IPS-18c (cell line): ENCODE data around the gene INPP5D.
"Not testable (repeated sequence)": the region's sequence is repeated elsewhere in the genome, so short reads cannot be mapped to it uniquely, and the experiment has no call there.

ENCODE experiments used
- H3K4me3 ChIP-seq: 2 replicates; pipeline ENCODE4 v1.7.0; 2013; ENCODE audit warnings: low read depth, mild to moderate bottlenecking, low read length, moderate library complexity; ENCODE audit not compliant: insufficient read depth
- H3K9me3 ChIP-seq: one replicate; pipeline ENCODE4 v1.6.1; 2013; ENCODE audit warnings: mild to moderate bottlenecking, low read length, moderate library complexity; ENCODE audit not compliant: control insufficient read depth, insufficient read depth

Gene INPP5D

DNA sequence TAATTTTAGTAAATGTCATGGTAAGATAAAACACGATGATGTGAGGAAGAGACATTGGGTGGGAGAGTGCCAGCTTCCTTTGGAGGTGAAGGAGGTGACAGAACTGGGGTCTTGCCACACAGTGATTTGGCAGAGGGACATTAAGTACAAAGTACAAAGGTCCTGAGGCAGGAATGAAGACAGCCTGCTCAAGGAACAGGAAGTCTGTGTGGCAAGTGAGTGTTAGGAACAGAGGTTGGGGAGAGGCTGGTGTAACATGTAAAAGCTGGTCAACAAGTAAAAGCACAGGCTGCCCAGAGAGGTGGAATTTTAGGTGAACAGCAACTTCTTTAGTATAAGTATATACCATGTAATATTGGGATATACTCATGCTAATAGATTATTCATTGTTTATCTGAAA, 73.1 kb downstream of the INPP5D start:
- no peak overlapping the region for H3K4me3 ChIP-seq
- no peaks in the 10 kb centered on the region for H3K9me3 ChIP-seq

GRCh38 chr2:233135421-233135820, 75.3 kb downstream of the INPP5D start:
- H3K9me3 ChIP-seq: no peaks in the 10 kb centered on the region
- H3K4me3 ChIP-seq: no peak overlapping the region

GRCh38 chr2:233137040-233137439, 76.9 kb downstream of the INPP5D start:
- no peak overlapping the region for H3K4me3 ChIP-seq
- H3K9me3 ChIP-seq: no peaks in the 10 kb centered on the region

- H3K4me3 ChIP-seq: peak overlapping the region; percentile 28; the same call in 1 of the 2 replicates
These were observed 80.0 kb downstream of the INPP5D start for GRCh38 chr2:233140077-233140585.

GRCh38 chr2:233140978-233141377, 80.8 kb downstream of the INPP5D start:
- Histone ChIP-seq H3K9me3 (no peaks in the 10 kb centered on the region), H3K4me3 (no peak overlapping the region)

More at GRCh38 chr2:233140077-233140585, 80.0 kb downstream of the INPP5D start:
- H3K9me3 ChIP-seq: no peaks in the 10 kb centered on the region

GRCh38 chr2:233141901-233142300, 81.8 kb downstream of the INPP5D start:
- no peak overlapping the region for H3K4me3 ChIP-seq

DNA sequence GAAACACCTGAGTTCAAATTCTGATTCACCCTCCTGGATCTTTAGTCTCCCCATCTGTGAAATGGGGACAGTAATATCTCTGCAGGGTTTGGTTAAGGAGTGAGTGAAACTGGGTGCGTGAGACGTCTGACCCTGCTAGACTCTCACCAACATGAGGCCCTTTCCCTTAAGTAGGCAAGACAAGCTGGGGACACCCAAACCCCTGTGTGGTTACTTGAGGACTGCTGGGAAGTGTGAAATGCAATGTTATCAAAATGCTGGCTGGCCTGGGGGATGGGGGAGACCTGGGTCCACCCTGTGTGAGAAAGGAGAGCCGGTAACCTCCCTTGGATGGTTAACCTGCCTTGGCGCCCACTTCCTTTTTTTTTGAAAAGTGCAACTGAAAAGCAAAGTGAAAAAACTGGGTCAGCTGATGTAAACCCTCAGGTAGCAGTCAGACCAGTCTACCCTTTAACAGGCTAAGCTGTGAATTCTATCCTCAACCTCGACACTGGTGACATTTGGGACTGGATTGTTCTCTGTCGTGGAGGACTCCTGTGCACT, 82.3 kb downstream of the INPP5D start:
- Histone ChIP-seq H3K4me3 (no peak overlapping the region), H3K9me3 (no peaks in the 10 kb centered on the region)

More at GRCh38 chr2:233141901-233142300, 81.8 kb downstream of the INPP5D start:
- H3K9me3 ChIP-seq: no peaks in the 10 kb centered on the region

GRCh38 chr2:233143700-233144331, 83.7 kb downstream of the INPP5D start:
- no peak overlapping the region for H3K4me3 ChIP-seq
- H3K9me3 ChIP-seq: no peaks in the 10 kb centered on the region

GRCh38 chr2:233145726-233146125, 85.6 kb downstream of the INPP5D start:
- Histone ChIP-seq H3K9me3 (no peaks in the 10 kb centered on the region), H3K4me3 (no peak overlapping the region)

DNA sequence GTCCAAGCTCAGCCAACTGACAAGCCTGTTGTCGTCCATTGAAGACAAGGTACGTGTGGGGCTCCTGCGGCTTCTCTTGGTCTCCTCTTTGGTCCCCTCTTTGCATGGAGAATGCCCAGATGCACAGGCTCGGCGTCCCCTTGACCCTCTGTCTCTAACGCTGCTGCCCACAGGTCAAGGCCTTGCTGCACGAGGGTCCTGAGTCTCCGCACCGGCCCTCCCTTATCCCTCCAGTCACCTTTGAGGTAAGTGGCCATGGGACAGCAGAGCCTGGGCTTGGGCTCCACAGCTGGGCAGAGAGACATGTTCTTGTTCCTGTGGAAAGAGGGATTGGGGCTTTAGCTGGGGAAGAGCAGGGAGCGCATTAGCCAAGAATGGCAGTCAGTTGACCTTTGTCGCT, 86.1 kb downstream of the INPP5D start:
- Histone ChIP-seq H3K4me3 (no peak overlapping the region), H3K9me3 (no peaks in the 10 kb centered on the region)

DNA sequence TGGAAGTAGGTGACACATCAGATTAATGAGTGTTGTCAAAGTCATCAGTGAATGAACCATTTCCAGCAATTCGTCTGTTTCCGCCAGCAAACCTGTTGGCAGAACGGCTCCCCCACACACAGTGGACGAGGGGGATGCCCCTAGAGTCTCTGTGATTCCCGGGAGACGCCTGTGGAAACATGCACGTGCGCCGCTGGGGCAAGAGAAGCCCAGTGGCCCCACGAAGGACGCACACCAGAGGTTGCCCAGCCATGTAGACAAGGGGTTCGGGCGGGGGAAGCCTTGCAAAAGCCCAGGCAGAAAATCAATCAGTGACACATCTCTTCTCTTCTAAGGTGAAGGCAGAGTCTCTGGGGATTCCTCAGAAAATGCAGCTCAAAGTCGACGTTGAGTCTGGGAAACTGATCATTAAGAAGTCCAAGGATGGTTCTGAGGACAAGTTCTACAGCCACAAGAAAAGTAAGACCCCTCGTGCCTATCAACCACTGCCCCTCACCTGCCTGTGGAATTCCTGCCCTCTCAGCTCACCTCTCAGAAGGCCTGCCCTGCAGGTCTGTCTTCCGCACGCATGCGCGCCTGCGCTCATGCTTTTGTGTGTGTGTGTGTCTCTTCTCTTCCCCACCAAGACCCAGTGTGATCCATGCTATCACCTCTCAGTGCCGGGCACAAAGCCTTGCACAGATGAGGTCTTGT, 87.1 kb downstream of the INPP5D start:
- H3K4me3 ChIP-seq: no peak overlapping the region
- H3K9me3 ChIP-seq: no peaks in the 10 kb centered on the region

DNA sequence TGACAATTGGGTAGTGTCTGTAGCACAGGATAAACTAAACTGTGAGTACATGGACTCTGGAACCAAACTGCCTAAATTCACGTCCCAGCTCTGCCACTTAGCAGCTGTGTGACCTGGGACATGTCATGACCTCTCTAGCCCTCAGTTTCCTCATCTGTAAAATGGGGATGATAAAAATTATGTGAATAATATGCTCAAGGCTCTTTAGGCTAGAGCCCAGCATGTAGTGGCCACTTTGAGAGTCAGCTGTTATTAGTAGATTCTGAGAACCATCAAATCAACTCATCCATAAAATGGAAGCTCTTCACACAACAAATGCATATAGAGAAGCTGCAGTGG, 87.7 kb downstream of the INPP5D start:
- no peak overlapping the region for H3K4me3 ChIP-seq
- no peaks in the 10 kb centered on the region for H3K9me3 ChIP-seq

DNA sequence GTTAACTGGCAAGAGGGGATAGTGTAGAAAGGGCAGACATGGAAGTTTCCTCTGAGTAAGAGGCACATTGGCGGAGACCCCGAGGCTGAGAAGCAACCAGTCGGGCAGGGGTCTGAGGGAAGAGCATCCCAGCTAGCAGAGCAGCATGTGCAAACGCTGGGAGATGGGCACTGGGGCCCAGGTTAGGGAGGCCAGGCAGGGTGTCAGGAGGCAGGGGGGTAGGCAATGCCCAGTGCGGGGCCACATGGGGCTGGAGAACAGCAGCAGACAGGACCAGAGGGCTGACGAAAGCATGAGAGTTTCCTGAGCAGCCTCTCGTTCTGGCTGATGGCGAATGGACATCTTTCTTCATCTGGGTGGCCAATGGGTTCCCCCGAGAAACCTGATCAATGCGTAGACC, 88.2 kb downstream of the INPP5D start:
- H3K9me3 ChIP-seq: no peaks in the 10 kb centered on the region
- no peak overlapping the region; the same call in 1 of the 2 replicates for H3K4me3 ChIP-seq

GRCh38 chr2:233152541-233152940, 92.4 kb downstream of the INPP5D start:
- Histone ChIP-seq H3K4me3 (no peak overlapping the region), H3K9me3 (no peaks in the 10 kb centered on the region)

DNA sequence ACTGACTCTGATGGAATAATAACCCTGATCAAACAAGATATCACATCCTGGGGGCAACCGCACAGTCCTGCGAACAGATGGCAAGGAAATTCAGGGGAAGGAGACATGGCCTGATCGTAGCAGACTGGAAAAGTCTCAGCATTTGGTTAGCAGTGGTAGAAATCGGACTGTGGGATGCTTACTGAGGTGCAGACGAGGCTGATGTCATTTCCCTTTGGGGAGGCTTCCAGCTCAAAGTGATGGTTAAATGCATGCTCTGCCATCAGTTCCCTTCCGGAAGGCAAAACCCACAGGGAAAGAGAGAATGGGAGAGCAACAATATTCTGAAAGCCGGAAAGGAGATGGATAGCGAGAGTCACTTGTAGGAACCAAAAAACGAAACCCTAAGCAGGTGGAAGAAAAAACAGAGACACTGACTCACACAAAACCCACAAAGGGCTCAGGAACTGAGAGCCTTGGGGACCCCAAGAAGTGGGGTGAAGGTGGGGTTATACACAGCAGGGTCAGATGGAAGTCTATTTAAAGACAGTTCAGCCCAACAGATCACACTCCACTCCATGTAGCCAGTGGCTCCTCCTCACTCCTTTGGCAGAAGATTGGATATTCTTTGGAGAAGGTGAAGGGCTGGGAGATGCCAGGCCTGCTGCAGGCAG, 93.1 kb downstream of the INPP5D start:
- Histone ChIP-seq H3K9me3 (no peaks in the 10 kb centered on the region), H3K4me3 (no peak overlapping the region)

DNA sequence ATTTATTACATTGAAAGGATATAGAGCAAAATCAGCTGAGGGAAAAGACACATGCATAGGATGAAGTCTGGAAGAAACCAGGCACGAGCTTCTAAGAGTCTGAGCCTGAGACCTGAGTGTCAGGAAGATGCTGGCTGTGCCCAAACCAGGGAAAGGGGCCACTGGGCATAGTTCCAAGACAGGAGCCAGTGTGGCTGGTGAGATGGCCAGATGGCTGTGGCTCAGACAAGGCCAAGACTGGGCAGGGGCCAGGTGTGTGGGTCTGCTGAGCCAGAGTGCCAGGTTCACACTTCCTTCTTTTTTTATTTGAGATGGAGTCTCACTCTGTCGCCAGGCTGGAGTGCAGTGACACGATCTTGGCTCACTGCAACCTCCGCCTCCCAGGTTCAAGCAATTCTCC, 95.9 kb downstream of the INPP5D start:
- H3K4me3 ChIP-seq: no peak overlapping the region

GRCh38 chr2:233156461-233156860, 96.3 kb downstream of the INPP5D start:
- H3K9me3 ChIP-seq, H3K4me3 ChIP-seq: not testable (repeated sequence)

More for the DNA sequence above, 95.9 kb downstream of the INPP5D start:
- peaks cover 4% of the 10 kb centered on the region for H3K9me3 ChIP-seq

DNA sequence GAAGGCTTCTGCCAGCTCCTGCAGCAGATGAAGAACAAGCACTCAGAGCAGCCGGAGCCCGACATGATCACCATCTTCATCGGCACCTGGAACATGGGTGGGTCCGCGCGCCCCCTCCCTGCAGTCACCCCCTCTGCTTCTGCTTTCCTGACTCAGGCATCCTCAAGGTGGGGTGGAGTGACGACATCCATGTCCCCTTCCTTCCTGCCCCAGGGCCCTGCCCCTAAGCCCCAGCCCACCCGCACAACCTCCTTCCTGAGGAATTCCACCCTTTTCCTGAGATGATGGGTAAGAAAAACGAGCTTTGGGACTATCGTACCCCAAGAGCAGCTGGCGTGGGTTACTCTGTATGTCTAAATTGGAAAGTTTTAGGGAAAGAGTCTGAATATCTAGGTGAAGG, 101.6 kb downstream of the INPP5D start:
- Histone ChIP-seq H3K9me3 (peaks cover 4% of the 10 kb centered on the region), H3K4me3 (no peak overlapping the region)
